ENCODE results near the gene GRHL3. TPM values are rescaled to one million over a fixed set of nuclear protein-coding genes. Genes with fewer than 3 reads are reported as not detected.

GRHL3 gene
- total RNA-seq, 2 experiments from 2014 or later = not detected

GRCh38 chr1:24329331-24329730 lies 10.2 kb downstream of the GRHL3 start:
- DNase-seq = no peak
- POLR2A ChIA-PET = no interaction called here
- H3K27ac ChIP-seq (ENCODE audit: low read depth in 1 of 2, low read length in 2 of 2) = no peak overlapping the region
- no peak overlapping the region for H3K4me3 ChIP-seq (ENCODE audit: low read length)
- H3K4me1 ChIP-seq (ENCODE audit: insufficient read depth, low read length) = no peaks in the 10 kb centered on the region
- Mint-ChIP-seq H3K4me1 (ENCODE audit: low read depth) (no peaks in the 10 kb centered on the region), H3K9me3 (no peaks in the 10 kb centered on the region), H3K27ac (no peak overlapping the region), H3K4me3 (no peak overlapping the region), H3K36me3 (ENCODE audit: low read depth) (no peaks in the 10 kb centered on the region), H3K27me3 (no peaks in the 10 kb centered on the region)
- TF ChIP-seq CTCF (IDR thresholded peaks at IDR 0.05) = no peak
- H3K27me3 ChIP-seq (ENCODE audit: control insufficient read depth in 1 of 2, insufficient read depth in 2 of 2, low read length in 2 of 2) = no peaks in the 10 kb centered on the region
- intact Hi-C loops (cut with DNase I, micrococcal nuclease) = no loop called here
- no peak for ATAC-seq (ENCODE audit: poor library complexity)
- CTCF ChIA-PET = no interaction called here
- no peaks in the 10 kb centered on the region for H3K9me3 ChIP-seq (ENCODE audit: control insufficient read depth in 1 of 2, insufficient read depth in 1 of 2, low read length in 2 of 2)
- H3K36me3 ChIP-seq (ENCODE audit: insufficient read depth, low read length) = no peaks in the 10 kb centered on the region

- ChIA-PET POLR2A (no interaction called here), CTCF (interaction anchor here (0.6 kb wide), 1 partner anchor 806 kb away, joined by 3 read pairs; no protein-coding TSS in a partner anchor)
- no peaks in the 10 kb centered on the region for H3K27me3 Mint-ChIP-seq
These were observed 10.8 kb downstream of the GRHL3 start for GRCh38 chr1:24329797-24330543.

DNA sequence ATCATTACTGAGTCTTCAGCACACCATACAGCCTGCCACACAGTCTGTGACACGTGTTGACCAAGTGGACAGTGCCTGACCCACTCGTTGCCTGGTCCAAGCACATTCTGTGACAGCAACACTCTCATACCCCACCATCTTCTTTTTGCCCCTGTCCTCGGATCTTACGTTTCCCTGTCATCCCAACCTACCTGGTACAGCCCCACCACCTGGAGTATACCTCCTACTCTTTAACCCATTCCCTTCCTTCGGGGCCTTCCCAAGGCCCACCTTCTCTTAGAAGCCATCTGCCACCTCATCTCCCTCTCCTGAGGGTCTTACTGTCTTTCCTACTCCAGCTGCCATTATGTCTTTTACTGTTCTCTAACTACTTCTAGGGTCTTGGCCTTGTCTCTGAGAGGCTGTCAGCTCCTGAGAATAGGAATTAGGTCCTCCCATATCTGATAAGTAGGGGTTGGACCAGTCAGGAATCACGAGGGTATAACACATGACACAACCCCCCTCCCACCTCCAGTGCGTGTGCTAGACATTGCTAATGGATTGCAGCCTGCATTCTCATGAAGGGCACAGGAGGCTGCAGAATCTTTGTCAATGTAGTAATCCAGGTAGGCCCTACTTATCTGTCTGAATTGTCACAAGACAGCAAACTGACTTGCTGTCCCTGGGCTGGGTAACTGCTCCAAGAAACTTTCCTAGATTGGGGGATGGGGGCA lies 13.0 kb downstream of the GRHL3 start:
- Histone ChIP-seq H3K27ac (ENCODE audit: low read depth in 1 of 2, low read length in 2 of 2) (no peak overlapping the region), H3K36me3 (ENCODE audit: insufficient read depth, low read length) (no peaks in the 10 kb centered on the region), H3K4me1 (ENCODE audit: insufficient read depth, low read length) (no peaks in the 10 kb centered on the region), H3K4me3 (ENCODE audit: low read length) (no peak overlapping the region), H3K9me3 (ENCODE audit: control insufficient read depth in 1 of 2, insufficient read depth in 1 of 2, low read length in 2 of 2) (no peaks in the 10 kb centered on the region), H3K27me3 (ENCODE audit: control insufficient read depth in 1 of 2, insufficient read depth in 2 of 2, low read length in 2 of 2) (no peaks in the 10 kb centered on the region)
- Mint-ChIP-seq H3K27me3 (no peaks in the 10 kb centered on the region), H3K4me1 (ENCODE audit: low read depth) (no peaks in the 10 kb centered on the region), H3K9me3 (no peaks in the 10 kb centered on the region), H3K36me3 (ENCODE audit: low read depth) (no peaks in the 10 kb centered on the region), H3K27ac (no peak overlapping the region), H3K4me3 (no peak overlapping the region)
- ATAC-seq (ENCODE audit: poor library complexity) (no peak), DNase-seq (no peak)
- intact Hi-C loops (cut with DNase I, micrococcal nuclease) = no loop called here
- no peak for TF ChIP-seq CTCF (IDR thresholded peaks at IDR 0.05)
- ChIA-PET POLR2A (interaction anchor here (1.3 kb wide), 1 partner anchor 10 kb away, joined by 4 read pairs; no protein-coding TSS in a partner anchor), CTCF (interaction anchor here (0.6 kb wide), 1 partner anchor 182 kb away, joined by 3 read pairs; no protein-coding TSS in a partner anchor)

More at GRCh38 chr1:24329797-24330543, 10.8 kb downstream of the GRHL3 start:
- no peak for TF ChIP-seq CTCF (IDR thresholded peaks at IDR 0.05)
- no peaks in the 10 kb centered on the region for H3K27me3 ChIP-seq (ENCODE audit: control insufficient read depth in 1 of 2, insufficient read depth in 2 of 2, low read length in 2 of 2)
- H3K27ac ChIP-seq (ENCODE audit: low read depth in 1 of 2, low read length in 2 of 2) = no peak overlapping the region
- DNase-seq = no peak
- no peaks in the 10 kb centered on the region for H3K9me3 ChIP-seq (ENCODE audit: control insufficient read depth in 1 of 2, insufficient read depth in 1 of 2, low read length in 2 of 2)
- Mint-ChIP-seq H3K4me3 (no peak overlapping the region), H3K36me3 (ENCODE audit: low read depth) (no peaks in the 10 kb centered on the region), H3K27ac (no peak overlapping the region), H3K4me1 (ENCODE audit: low read depth) (no peaks in the 10 kb centered on the region), H3K9me3 (no peaks in the 10 kb centered on the region)
- H3K4me3 ChIP-seq (ENCODE audit: low read length) = no peak overlapping the region
- ATAC-seq (ENCODE audit: poor library complexity) = no peak
- H3K36me3 ChIP-seq (ENCODE audit: insufficient read depth, low read length) = no peaks in the 10 kb centered on the region
- H3K4me1 ChIP-seq (ENCODE audit: insufficient read depth, low read length) = no peaks in the 10 kb centered on the region
- intact Hi-C loops (cut with DNase I, micrococcal nuclease) = no loop called here

Data from CD4-positive, alpha-beta T cell (primary cell).